Hepatocyte (in vitro differentiated cells): ENCODE data around the gene CCDC27. TPM values are rescaled to one million over a fixed set of nuclear protein-coding genes. Genes with fewer than 3 reads are reported as not detected.

Experiments used
- DNase-seq: peaks from one replicate; pipeline ENCODE4 v3.0.0-alpha.2; 2016; ENCODE audit warnings: low spot score
- H2AFZ ChIP-seq: fragments of 200-600 bp; sonication (generic); 2 replicates; pipeline ENCODE4 v1.6.0; 2016; ENCODE audit warnings: antibody characterized with exemption, mild to moderate bottlenecking
- H3K27ac ChIP-seq: fragments of 200-600 bp; sonication (generic); 2 replicates; pipeline ENCODE4 v1.5.1; 2016; ENCODE audit warnings: mild to moderate bottlenecking
- H3K27me3 ChIP-seq: fragments of 200-600 bp; sonication (generic); 2 replicates; pipeline ENCODE4 v1.6.1; 2016
- H3K36me3 ChIP-seq: fragments of 200-600 bp; sonication (generic); replicated peaks from 2 replicates; pipeline ENCODE4 v1.5.1; 2016; ENCODE audit warnings: low read depth; ENCODE audit not compliant: insufficient read depth
- H3K4me1 ChIP-seq: fragments of 200-600 bp; sonication (generic); 2 replicates; pipeline ENCODE4 v1.5.1; 2016; ENCODE audit warnings: mild to moderate bottlenecking, moderate library complexity; ENCODE audit not compliant: insufficient read depth
- H3K4me2 ChIP-seq: fragments of 200-600 bp; sonication (generic); 2 replicates; pipeline ENCODE4 v1.6.0; 2016
- H3K4me3 ChIP-seq: fragments of 200-600 bp; sonication (generic); 2 replicates; pipeline ENCODE4 v1.5.1; 2016; ENCODE audit warnings: mild to moderate bottlenecking
- H3K79me2 ChIP-seq: fragments of 200-600 bp; sonication (generic); 2 replicates; pipeline ENCODE4 v1.6.0; 2017; ENCODE audit warnings: mild to moderate bottlenecking
- H3K9me2 ChIP-seq: fragments of 200-600 bp; sonication (generic); replicated peaks from 2 replicates; pipeline ENCODE4 v1.6.0; 2017; ENCODE audit warnings: mild to moderate bottlenecking; ENCODE audit not compliant: insufficient read depth
- H3K9me3 ChIP-seq: fragments of 200-600 bp; sonication (generic); 2 replicates; pipeline ENCODE4 v1.5.1; 2016; ENCODE audit warnings: low read depth, mild to moderate bottlenecking
- H4K20me1 ChIP-seq: fragments of 200-600 bp; sonication (generic); 2 replicates; pipeline ENCODE4 v1.6.0; 2016; ENCODE audit warnings: mild to moderate bottlenecking; ENCODE audit not compliant: insufficient read depth, poor library complexity, severe bottlenecking
- CTCF ChIP-seq: fragments of 200-600 bp; sonication (generic); IDR thresholded peaks from 2 replicates; pipeline ENCODE4 v1.5.1; 2016; ENCODE audit warnings: antibody characterized with exemption, mild to moderate bottlenecking; ENCODE audit not compliant: poor library complexity
- EZH2 ChIP-seq: fragments of 200-600 bp; sonication (generic); IDR thresholded peaks from 2 replicates; pipeline ENCODE4 v1.6.1; 2016; ENCODE audit warnings: antibody characterized with exemption, mild to moderate bottlenecking, borderline replicate concordance
- EZH2phosphoT487 ChIP-seq: fragments of 200-600 bp; sonication (generic); IDR thresholded peaks from one replicate; pipeline ENCODE4 v1.6.1; 2018; ENCODE audit warnings: antibody characterized with exemption, mild to moderate bottlenecking, low read depth, moderate library complexity; ENCODE audit not compliant: unreplicated experiment, severe bottlenecking
- WGBS: methylation state at CpG from one replicate; pipeline ENCODE4 v1.1.6; 2016; ENCODE audit warnings: low lambda C conversion rate; ENCODE audit errors: missing lambda C conversion rate; 5-methylcytosine and 5-hydroxymethylcytosine counted together
- polyA plus RNA-seq: library from polyadenylated mRNA; unstranded; fragments of >200 nt; fragmentation: Nextera tagmentation; extraction: Ambion mirVana; gene quantifications from 2 replicates; pipeline ENCODE4 v1.2.1, GENCODE V29; 2016
- total RNA-seq: library from RNA; depleted of rRNA; stranded (reverse); fragments of >200 nt; gene quantifications from 2 replicates; pipeline ENCODE4 v1.2.3, GENCODE V29; 2014

The CCDC27 gene
- total and polyA plus RNA-seq, 2 experiments from 2014 or later, result 0.17 to 0.59 TPM

- no peak overlapping the region for H3K4me3 ChIP-seq
- no peaks in the 10 kb centered on the region for H3K9me3 ChIP-seq
- no peaks in the 10 kb centered on the region for H3K27me3 ChIP-seq
- no peak for DNase-seq
- H4K20me1 ChIP-seq, result no peaks in the 10 kb centered on the region
- H3K9me2 ChIP-seq, result no peaks in the 10 kb centered on the region
- peaks cover 5% of the 10 kb centered on the region for H3K36me3 ChIP-seq
- no peaks in the 10 kb centered on the region for H3K79me2 ChIP-seq
- TF ChIP-seq EZH2phosphoT487, result no peak
- TF ChIP-seq EZH2, result no peak
- no peak for TF ChIP-seq CTCF
- no peak overlapping the region for H3K4me2 ChIP-seq
- H3K27ac ChIP-seq, result no peak overlapping the region
- no peak overlapping the region for H2AFZ ChIP-seq
- peaks cover 7% of the 10 kb centered on the region for H3K4me1 ChIP-seq
- WGBS, result 96% methylated on average over 20 of the region's 21 CpGs
Measured at GRCh38 chr1:3780901-3781300, 28.7 kb downstream of the CCDC27 start.

- peaks cover 5% of the 10 kb centered on the region for H3K36me3 ChIP-seq
- TF ChIP-seq EZH2, result no peak
- TF ChIP-seq CTCF, result no peak
- TF ChIP-seq EZH2phosphoT487, result no peak
- H3K4me3 ChIP-seq, result no peak overlapping the region
- no peak overlapping the region for H2AFZ ChIP-seq
- H4K20me1 ChIP-seq, result peaks cover 15% of the 10 kb centered on the region
- peaks cover 8% of the 10 kb centered on the region for H3K79me2 ChIP-seq
- no peak overlapping the region for H3K27ac ChIP-seq
- H3K9me3 ChIP-seq, result no peaks in the 10 kb centered on the region
- H3K9me2 ChIP-seq, result no peaks in the 10 kb centered on the region
- 98% methylated on average over 27 of the region's 30 CpGs for WGBS
- DNase-seq, result no peak
- H3K27me3 ChIP-seq, result no peaks in the 10 kb centered on the region
- no peak overlapping the region for H3K4me2 ChIP-seq
- no peaks in the 10 kb centered on the region for H3K4me1 ChIP-seq
Measured at GRCh38 chr1:3783651-3784474, 31.6 kb downstream of the CCDC27 start.

- Histone ChIP-seq H3K27ac (no peak overlapping the region), H3K9me2 (no peaks in the 10 kb centered on the region), H3K4me1 (no peaks in the 10 kb centered on the region), H4K20me1 (peaks cover 26% of the 10 kb centered on the region), H3K36me3 (peaks cover 5% of the 10 kb centered on the region), H3K27me3 (no peaks in the 10 kb centered on the region), H3K79me2 (peaks cover 16% of the 10 kb centered on the region), H3K4me2 (no peak overlapping the region), H3K9me3 (no peaks in the 10 kb centered on the region), H3K4me3 (no peak overlapping the region), H2AFZ (no peak overlapping the region)
- 93% methylated on average over 13 of the region's 13 CpGs for WGBS
- TF ChIP-seq CTCF, result no peak
- no peak for TF ChIP-seq EZH2
- no peak for TF ChIP-seq EZH2phosphoT487
- DNase-seq, result peak; percentile 59
Measured at GRCh38 chr1:3785045-3785444, 32.8 kb downstream of the CCDC27 start.
